ENCODE results near the gene PAX8. TPM values are rescaled to one million over a fixed set of nuclear protein-coding genes. Genes with fewer than 3 reads are reported as not detected.
"Not testable (repeated sequence)": the region's sequence is repeated elsewhere in the genome, so short reads cannot be mapped to it uniquely, and the experiment has no call there.

Gene PAX8
- total and polyA plus RNA-seq, 3 experiments from 2014 or later: 0.97 to 2.3 (median 2.3) TPM

DNA sequence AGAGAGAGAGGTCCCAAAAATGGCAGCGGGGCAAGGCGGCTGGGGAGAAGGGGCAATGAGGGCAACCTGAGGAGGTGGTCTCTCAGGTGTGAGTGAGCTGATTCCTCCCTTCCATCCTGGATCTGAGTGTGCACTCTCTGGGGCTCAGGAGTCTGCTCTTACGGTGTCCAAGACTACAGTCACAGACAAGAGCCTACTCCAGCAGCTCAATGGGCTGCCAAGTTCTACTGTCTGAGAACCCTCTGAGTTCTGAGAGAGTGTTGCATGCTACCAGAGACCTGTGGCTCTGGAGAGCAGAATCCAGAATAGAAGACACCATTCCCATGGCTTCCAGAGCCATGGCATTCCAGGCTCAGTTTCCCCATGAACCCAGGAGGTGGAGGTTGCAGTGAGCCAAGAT lies 7.1 kb upstream of the PAX8 start:
- Mint-ChIP-seq H3K4me1 (no peaks in the 10 kb centered on the region), H3K4me3 (no peak overlapping the region), H3K27ac (no peak overlapping the region), H3K27me3 (peaks cover 9 to 15% of the 10 kb centered on the region in 2 donors), H3K9me3 (no peaks in the 10 kb centered on the region), H3K36me3 (no peaks in the 10 kb centered on the region)
- no peaks in the 10 kb centered on the region for H3K9me3 ChIP-seq (ENCODE audit: low read length)
- POLR2A ChIA-PET: no interaction called here
- no peak overlapping the region for H3K4me3 ChIP-seq (ENCODE audit: low read length)
- CTCF ChIA-PET: no interaction called here
- no peaks in the 10 kb centered on the region for H3K36me3 ChIP-seq (ENCODE audit: insufficient read depth, low read length)
- no peaks in the 10 kb centered on the region for H3K4me1 ChIP-seq (ENCODE audit: insufficient read depth, low read length)
- H3K27ac ChIP-seq (ENCODE audit: low read depth, low read length): no peak overlapping the region
- no peak for DNase-seq
- H3K27me3 ChIP-seq (ENCODE audit: insufficient read depth, low read length, poor library complexity, severe bottlenecking): no peaks in the 10 kb centered on the region

DNA sequence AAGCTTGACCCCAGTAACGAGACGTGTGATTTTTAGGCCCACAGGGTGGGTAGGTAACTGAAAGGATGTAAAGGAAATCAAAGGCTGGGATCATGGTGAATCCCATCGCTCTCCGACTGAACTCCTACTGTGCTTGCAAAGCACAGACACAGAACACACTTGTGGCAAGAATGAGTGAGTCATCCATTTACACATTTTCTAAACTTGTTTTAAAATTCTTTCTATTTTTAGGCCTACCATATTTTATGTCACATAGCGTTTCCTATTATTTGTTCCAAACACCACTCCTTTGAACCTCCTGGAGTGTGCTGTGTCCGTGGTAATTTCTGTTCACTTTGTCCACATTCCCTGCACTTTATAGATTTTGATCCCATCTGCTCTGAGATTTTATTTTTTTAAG lies 6.3 kb upstream of the PAX8 start:
- H3K4me3 Mint-ChIP-seq; H3K36me3 ChIP-seq (ENCODE audit: insufficient read depth, low read length); H3K36me3 Mint-ChIP-seq; H3K9me3 Mint-ChIP-seq; H3K4me1 Mint-ChIP-seq; POLR2A ChIA-PET; H3K27me3 ChIP-seq (ENCODE audit: insufficient read depth, low read length, poor library complexity, severe bottlenecking); H3K9me3 ChIP-seq (ENCODE audit: low read length); H3K4me1 ChIP-seq (ENCODE audit: insufficient read depth, low read length); H3K4me3 ChIP-seq (ENCODE audit: low read length); CTCF ChIA-PET; DNase-seq; H3K27ac ChIP-seq (ENCODE audit: low read depth, low read length): not testable (repeated sequence)
- Mint-ChIP-seq H3K27ac (peak overlapping the region in 1 of 8 donors; percentile 42), H3K27me3 (peaks cover 13 to 18% of the 10 kb centered on the region in 2 donors)

DNA sequence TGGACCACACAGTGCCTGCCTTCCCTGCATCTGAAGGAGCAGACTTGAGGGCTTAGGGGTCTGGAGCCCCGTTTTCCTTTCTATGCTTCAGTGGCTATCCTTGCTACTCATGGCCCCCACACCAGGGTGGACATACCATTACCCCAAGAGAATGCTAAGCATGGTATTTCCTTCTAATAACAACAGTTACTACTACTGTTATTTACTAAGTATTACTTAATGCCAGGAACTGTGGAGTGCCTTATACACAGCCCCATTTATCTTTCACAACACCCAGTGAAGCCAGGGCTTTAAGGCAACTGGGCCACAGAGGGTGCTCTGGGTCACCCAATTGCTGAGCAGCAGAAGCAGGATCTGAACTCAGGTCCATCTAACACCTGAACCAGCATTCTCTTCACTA lies 5.8 kb upstream of the PAX8 start:
- ChIA-PET POLR2A (no interaction called here), CTCF (no interaction called here)
- H3K27ac Mint-ChIP-seq: no peak overlapping the region
- no peak overlapping the region for H3K4me3 ChIP-seq (ENCODE audit: low read length)
- H3K27me3 ChIP-seq (ENCODE audit: insufficient read depth, low read length, poor library complexity, severe bottlenecking): no peaks in the 10 kb centered on the region
- H3K9me3 Mint-ChIP-seq: no peaks in the 10 kb centered on the region
- no peaks in the 10 kb centered on the region for H3K36me3 ChIP-seq (ENCODE audit: insufficient read depth, low read length)
- H3K4me1 ChIP-seq (ENCODE audit: insufficient read depth, low read length): no peaks in the 10 kb centered on the region
- peaks cover 17 to 24% of the 10 kb centered on the region in 2 donors for H3K27me3 Mint-ChIP-seq
- peaks cover 0 to 1% (median 0%) of the 10 kb centered on the region in 3 donors for H3K36me3 Mint-ChIP-seq
- H3K4me3 Mint-ChIP-seq: no peak overlapping the region
- no peak for DNase-seq
- H3K9me3 ChIP-seq (ENCODE audit: low read length): no peaks in the 10 kb centered on the region
- H3K27ac ChIP-seq (ENCODE audit: low read depth, low read length): no peak overlapping the region
- H3K4me1 Mint-ChIP-seq: no peaks in the 10 kb centered on the region

DNA sequence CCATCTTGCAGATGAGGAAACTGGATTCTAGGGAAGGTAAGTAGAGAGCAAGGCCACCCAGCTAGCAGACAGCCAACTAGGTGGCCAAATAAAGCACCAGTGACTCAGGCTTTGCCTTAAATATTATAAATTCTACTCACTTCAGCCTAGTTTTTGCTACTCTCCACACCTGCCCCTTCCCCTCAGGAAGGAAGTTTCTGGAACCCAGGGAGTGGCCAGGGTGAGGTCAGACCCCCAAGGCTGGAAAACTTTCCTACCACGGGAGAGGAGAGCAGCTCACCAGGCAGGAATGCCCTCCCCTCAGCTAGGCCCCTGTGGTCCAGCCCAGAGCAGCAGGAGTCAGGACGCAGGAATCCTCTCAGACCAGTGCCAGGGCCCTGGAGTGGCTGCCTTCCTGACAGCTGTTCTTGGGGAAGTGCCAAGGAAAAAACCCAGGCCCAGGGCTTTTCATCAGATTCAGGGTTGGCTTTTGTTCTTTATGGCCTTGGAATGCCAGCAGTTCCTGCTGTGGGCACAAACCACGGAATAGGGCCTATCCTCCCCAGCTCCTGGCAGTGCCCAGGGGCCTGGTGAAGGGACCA lies 5.1 kb upstream of the PAX8 start:
- H3K4me1 ChIP-seq (ENCODE audit: insufficient read depth, low read length): no peaks in the 10 kb centered on the region
- Mint-ChIP-seq H3K9me3 (no peaks in the 10 kb centered on the region), H3K4me3 (no peak overlapping the region), H3K4me1 (no peaks in the 10 kb centered on the region), H3K36me3 (peaks cover 0 to 2% (median 0%) of the 10 kb centered on the region in 3 donors), H3K27me3 (peaks cover 20 to 31% of the 10 kb centered on the region in 2 donors), H3K27ac (no peak overlapping the region)
- H3K9me3 ChIP-seq (ENCODE audit: low read length): no peaks in the 10 kb centered on the region
- CTCF ChIA-PET: no interaction called here
- no peaks in the 10 kb centered on the region for H3K27me3 ChIP-seq (ENCODE audit: insufficient read depth, low read length, poor library complexity, severe bottlenecking)
- H3K36me3 ChIP-seq (ENCODE audit: insufficient read depth, low read length): no peaks in the 10 kb centered on the region
- DNase-seq: no peak
- no peak overlapping the region for H3K27ac ChIP-seq (ENCODE audit: low read depth, low read length)
- H3K4me3 ChIP-seq (ENCODE audit: low read length): no peak overlapping the region
- POLR2A ChIA-PET: no interaction called here

DNA sequence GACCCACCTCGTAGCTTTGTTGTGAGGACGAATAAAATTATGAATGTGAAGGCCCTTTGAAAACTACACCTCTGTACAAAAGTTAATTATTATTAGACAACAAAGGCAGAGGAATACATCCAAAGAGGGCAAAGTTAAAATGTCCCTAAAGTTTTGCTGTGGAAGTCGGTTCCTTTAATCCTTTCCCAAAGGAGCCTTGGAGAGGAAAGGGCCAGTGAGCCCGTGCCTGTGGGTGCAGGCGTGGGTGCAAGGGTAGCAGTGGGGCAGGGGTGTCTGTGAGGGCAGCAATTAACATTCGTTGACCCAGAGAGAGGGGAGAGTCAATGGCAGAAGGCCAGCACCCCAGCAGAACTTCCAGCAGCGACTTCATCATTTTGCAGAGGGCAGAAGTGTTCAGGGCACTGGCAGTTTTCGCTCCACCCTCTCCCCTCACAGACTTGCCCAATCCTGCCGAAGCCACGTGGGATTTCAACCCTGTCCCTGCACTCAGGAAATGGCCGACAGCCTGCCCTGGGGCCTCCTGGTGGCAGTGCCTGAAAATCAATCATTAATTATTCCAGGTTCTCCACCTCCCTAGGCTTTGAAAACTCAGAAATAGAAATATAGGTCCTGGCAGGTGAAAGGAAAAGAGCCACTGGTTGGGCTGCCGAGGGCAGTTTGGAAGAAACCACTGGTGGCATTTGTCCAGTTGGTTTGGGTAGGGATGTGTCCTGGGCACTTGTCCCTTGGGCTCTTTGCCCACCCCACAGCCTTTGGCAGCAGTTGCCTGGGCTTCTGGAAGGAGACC lies 4.2 kb upstream of the PAX8 start:
- CTCF ChIA-PET: no interaction called here
- Mint-ChIP-seq H3K27me3 (peaks cover 21 to 29% of the 10 kb centered on the region in 2 donors), H3K4me3 (no peak overlapping the region), H3K4me1 (no peaks in the 10 kb centered on the region), H3K9me3 (no peaks in the 10 kb centered on the region), H3K27ac (peak overlapping the region in 1 of 8 donors; percentile 83), H3K36me3 (peaks cover 0 to 2% (median 0%) of the 10 kb centered on the region in 3 donors)
- Histone ChIP-seq H3K9me3 (ENCODE audit: low read length) (no peaks in the 10 kb centered on the region), H3K4me1 (ENCODE audit: insufficient read depth, low read length) (no peaks in the 10 kb centered on the region), H3K4me3 (ENCODE audit: low read length) (no peak overlapping the region), H3K27ac (ENCODE audit: low read depth, low read length) (no peak overlapping the region), H3K27me3 (ENCODE audit: insufficient read depth, low read length, poor library complexity, severe bottlenecking) (no peaks in the 10 kb centered on the region), H3K36me3 (ENCODE audit: insufficient read depth, low read length) (no peaks in the 10 kb centered on the region)
- POLR2A ChIA-PET: no interaction called here
- DNase-seq: no peak

DNA sequence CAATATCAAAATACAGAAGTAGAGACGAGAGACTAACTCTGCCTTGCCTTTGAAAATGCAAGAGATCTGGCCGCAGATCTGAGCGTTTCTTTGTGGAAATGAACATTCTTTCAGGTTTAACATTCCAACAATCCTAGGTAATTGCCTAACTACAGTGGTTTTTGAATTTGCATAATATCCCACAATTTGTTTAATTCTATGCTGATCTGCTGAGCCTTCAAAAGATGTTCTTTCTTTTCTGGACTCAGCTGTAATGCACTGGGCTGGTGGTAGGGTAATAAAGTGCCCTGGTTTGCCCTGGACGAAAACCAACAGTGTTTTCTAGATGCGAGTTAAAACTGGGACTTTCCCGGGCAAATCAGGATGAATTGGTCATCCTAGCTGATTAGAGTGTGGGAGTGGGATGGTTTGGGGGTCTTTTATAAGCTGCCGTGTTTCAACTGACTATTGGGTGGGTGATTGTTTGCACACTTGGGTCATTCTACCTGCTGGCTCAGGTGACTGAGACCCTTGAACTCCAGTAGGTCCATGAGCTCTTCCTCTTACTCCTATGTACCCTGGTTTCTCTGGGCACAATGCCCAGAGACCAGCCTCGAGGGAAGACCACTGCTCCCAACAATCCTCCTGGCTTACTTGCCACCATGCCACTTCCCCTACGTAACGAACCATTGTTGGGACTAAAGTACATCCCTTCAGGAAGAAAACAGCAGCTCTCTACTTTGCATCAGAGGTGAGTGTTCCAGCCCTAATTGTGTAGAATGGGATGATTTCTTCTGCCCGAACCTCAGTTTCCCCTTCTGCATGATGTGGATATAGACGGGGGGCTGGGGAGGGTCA lies 3.4 kb upstream of the PAX8 start:
- Histone ChIP-seq H3K4me1 (ENCODE audit: insufficient read depth, low read length) (peaks cover 7% of the 10 kb centered on the region), H3K27me3 (ENCODE audit: insufficient read depth, low read length, poor library complexity, severe bottlenecking) (peaks cover 3% of the 10 kb centered on the region), H3K4me3 (ENCODE audit: low read length) (no peak overlapping the region), H3K27ac (ENCODE audit: low read depth, low read length) (no peak overlapping the region), H3K36me3 (ENCODE audit: insufficient read depth, low read length) (no peaks in the 10 kb centered on the region), H3K9me3 (ENCODE audit: low read length) (no peaks in the 10 kb centered on the region)
- ChIA-PET POLR2A (no interaction called here), CTCF (no interaction called here)
- no peaks in the 10 kb centered on the region for H3K9me3 Mint-ChIP-seq
- H3K36me3 Mint-ChIP-seq: peaks cover 0 to 2% (median 0%) of the 10 kb centered on the region in 3 donors
- peaks cover 26 to 28% of the 10 kb centered on the region in 2 donors for H3K27me3 Mint-ChIP-seq
- H3K4me1 Mint-ChIP-seq: peaks cover 2 to 3% (median 3%) of the 10 kb centered on the region in 3 donors
- peak overlapping the region in 1 of 8 donors; percentile 32 for H3K27ac Mint-ChIP-seq
- H3K4me3 Mint-ChIP-seq: no peak overlapping the region
- no peak for DNase-seq

DNA sequence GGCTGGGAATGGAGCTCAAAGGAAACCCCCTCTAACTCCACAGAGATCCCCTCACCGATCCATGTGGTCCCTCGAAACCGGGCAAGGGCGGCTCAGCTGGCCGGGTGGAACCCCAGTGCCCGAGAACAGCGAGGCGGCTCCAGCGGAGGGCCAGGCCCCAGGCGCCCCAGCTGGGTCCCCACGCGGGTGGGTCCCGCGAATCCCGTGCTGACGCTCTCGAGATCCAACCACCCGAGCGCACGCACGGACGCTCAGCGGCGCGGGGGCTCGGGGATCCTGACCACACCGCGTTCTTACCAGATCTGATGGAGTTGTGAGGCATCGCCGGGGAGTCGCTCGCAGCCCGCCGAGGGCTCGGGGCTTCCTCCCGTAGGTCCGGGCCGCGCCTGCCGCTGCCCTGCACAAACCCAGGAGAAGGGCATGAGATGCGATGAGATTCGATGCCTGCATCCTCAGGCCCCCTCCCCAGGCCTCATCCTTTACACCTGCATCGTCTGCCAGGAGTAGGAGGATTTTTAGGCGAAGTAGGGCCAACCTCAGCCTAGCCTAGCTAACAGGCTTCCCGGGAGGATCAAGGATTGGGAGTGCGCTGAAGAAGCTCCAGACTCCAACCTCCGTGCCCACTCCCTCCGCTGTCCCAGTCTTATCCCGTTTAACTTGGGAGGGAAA lies 514 bp downstream of the PAX8 start:
- ChIA-PET CTCF (interaction anchor here (1.4 kb wide), 1 partner anchor 93 kb away, joined by 5 read pairs; no protein-coding TSS in a partner anchor), POLR2A (no interaction called here)
- Mint-ChIP-seq H3K4me1 (peaks cover 8 to 22% (median 10%) of the 10 kb centered on the region in 3 donors), H3K36me3 (peaks cover 0 to 2% (median 0%) of the 10 kb centered on the region in 3 donors), H3K4me3 (no peak overlapping the region), H3K27me3 (peaks cover 52 to 67% of the 10 kb centered on the region in 2 donors), H3K9me3 (no peaks in the 10 kb centered on the region), H3K27ac (no peak overlapping the region)
- Histone ChIP-seq H3K36me3 (ENCODE audit: insufficient read depth, low read length) (no peaks in the 10 kb centered on the region), H3K4me3 (ENCODE audit: low read length) (no peak overlapping the region), H3K27ac (ENCODE audit: low read depth, low read length) (no peak overlapping the region), H3K4me1 (ENCODE audit: insufficient read depth, low read length) (peaks cover 25% of the 10 kb centered on the region), H3K9me3 (ENCODE audit: low read length) (no peaks in the 10 kb centered on the region), H3K27me3 (ENCODE audit: insufficient read depth, low read length, poor library complexity, severe bottlenecking) (peaks cover 35% of the 10 kb centered on the region)
- DNase-seq: no peak
